Ovary (tissue), 9 donors: ENCODE results near the gene OR11H7. TPM values are rescaled to one million over a fixed set of nuclear protein-coding genes. Genes with fewer than 3 reads are reported as not detected.
"Not testable (repeated sequence)": the region's sequence is repeated elsewhere in the genome, so short reads cannot be mapped to it uniquely, and the experiment has no call there.

Experiments
- DNase-seq, 5 donors: peaks; one replicate each; pipeline ENCODE4 v3.0.0-alpha.2; 2019 to 2020
- H3K27ac ChIP-seq, 2 donors: fragments of 200-600 bp; one replicate each; pipeline versions ENCODE4 v1.5.1 to v1.8.0; 2019 to 2022
- H3K27me3 ChIP-seq: fragments of 200-600 bp; one replicate; pipeline ENCODE4 v1.8.0; 2022
- H3K36me3 ChIP-seq: fragments of 200-600 bp; sonication (generic); one replicate; pipeline ENCODE4 v1.5.1; 2019
- H3K4me1 ChIP-seq: one replicate; pipeline ENCODE4 v1.8.1; 2013; ENCODE audit warnings: mild to moderate bottlenecking, moderate library complexity; ENCODE audit not compliant: insufficient read depth
- H3K4me3 ChIP-seq: fragments of 200-600 bp; sonication (generic); one replicate; pipeline ENCODE4 v1.5.1; 2017
- H3K9me3 ChIP-seq, 2 donors: fragments of 200-600 bp in 1 of 2; sonication (generic) in 1 of 2; one replicate each; pipeline versions ENCODE4 v1.5.1 to v1.8.1; 2013 to 2019; ENCODE audit warnings: mild to moderate bottlenecking in 1 of 2, moderate library complexity in 1 of 2
- EP300 ChIP-seq: sonication (generic); formaldehyde crosslinking; IDR thresholded peaks from one replicate; pipeline ENCODE4 v1.6.1; 2017; ENCODE audit warnings: antibody characterized with exemption
- POLR2A ChIP-seq: fragments of 450-650 bp; IDR thresholded peaks from one replicate; pipeline ENCODE4 v1.6.1; 2017; ENCODE audit warnings: antibody characterized with exemption, mild to moderate bottlenecking, moderate library complexity
- WGBS, 3 donors: extraction: QIAGEN DNeasy Blood & Tissue Kit in 1 of 3; methylation state at CpG; one replicate each; pipeline versions ENCODE4 v1.1.5 to v1.1.7; 2013 to 2017; 5-methylcytosine and 5-hydroxymethylcytosine counted together
- intact Hi-C, 4 donors: fragments of 100-400 bp; cut with DNase I; formaldehyde crosslinking; loops; one replicate each; pipeline versions ENCODE4 v1.11.0 to v1.15.1; 2022 to 2023
- polyA plus RNA-seq, 2 donors: library from polyadenylated mRNA; stranded (reverse); fragments of 200-250 nt in 1 of 2; fragments of 350-450 nt in 1 of 2; fragmentation: Illumina TruSeq in 1 of 2; extraction: RNeasy Lipid Tissue Mini Kit (QIAGEN cat#74804) in 1 of 2; gene quantifications; one replicate each; pipeline ENCODE4 v1.2.3, GENCODE V29; 2013 to 2014
- total RNA-seq, 7 donors: library from RNA; depleted of rRNA in 2 of 7; stranded (reverse); fragments of >200 nt in 2 of 7; fragmentation: NEBNext Ultra II Directional in 3 of 7; extraction: Animal tissue kit (Norgen Biotek cat#: 25700) in 3 of 7; gene quantifications; one replicate each; pipeline versions ENCODE4 v1.1.0 to v1.2.4, GENCODE V29; 2016 to 2023
- TF ChIP-seq, protein P1 (sequence below), 3 donors: fragments of 450-650 bp in 2 of 3; fragments of 200-600 bp in 1 of 3; IDR thresholded peaks; one replicate each; pipeline versions ENCODE4 v1.5.1 to v1.8.0; 2016 to 2022; ENCODE audit warnings: antibody characterized with exemption in 3 of 3, mild to moderate bottlenecking in 1 of 3
- donor health status: DM: no; HTN: no; CAD: no; lungs with moderate emphysema.
- donor health status: DM: no; HTN: no; CAD: no.
- donor health status: Bipolar disorder and iron deficiency.
- donor health status: DM: yes; HTN: yes; CAD: no.
- donor health status: DM: no; HTN: no; CAD: no.
- donor health status: DM: yes; HTN: yes; CAD: no.

Gene OR11H7
- total and polyA plus RNA-seq, 9 donors: not detected

DNA sequence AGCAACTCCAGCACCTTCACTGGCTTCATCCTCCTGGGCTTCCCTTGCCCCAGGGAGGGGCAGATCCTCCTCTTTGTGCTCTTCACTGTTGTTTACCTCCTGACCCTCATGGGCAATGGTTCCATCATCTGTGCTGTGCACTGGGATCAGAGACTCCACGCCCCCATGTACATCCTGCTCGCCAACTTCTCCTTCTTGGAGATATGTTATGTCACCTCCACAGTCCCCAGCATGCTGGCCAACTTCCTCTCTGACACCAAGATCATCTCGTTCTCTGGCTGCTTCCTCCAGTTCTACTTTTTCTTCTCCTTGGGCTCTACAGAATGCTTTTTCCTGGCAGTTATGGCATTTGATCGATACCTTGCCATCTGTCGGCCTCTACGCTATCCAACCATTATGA, 31.3 kb upstream of the OR11H7 start:
- Histone ChIP-seq H3K27me3 (no peaks in the 10 kb centered on the region), H3K9me3 (no peaks in the 10 kb centered on the region), H3K4me1 (no peaks in the 10 kb centered on the region), H3K27ac (no peak overlapping the region), H3K4me3 (no peak overlapping the region), H3K36me3 (no peaks in the 10 kb centered on the region)
- intact Hi-C loops: no loop called here
- DNase-seq: no peak
- WGBS, 3 donors: 69 to 88% (median 84%) methylated on average over 5 to 6 of the region's 6 CpGs
- TF ChIP-seq POLR2A (no peak), EP300 (no peak)
- TF ChIP-seq, protein P1, sequence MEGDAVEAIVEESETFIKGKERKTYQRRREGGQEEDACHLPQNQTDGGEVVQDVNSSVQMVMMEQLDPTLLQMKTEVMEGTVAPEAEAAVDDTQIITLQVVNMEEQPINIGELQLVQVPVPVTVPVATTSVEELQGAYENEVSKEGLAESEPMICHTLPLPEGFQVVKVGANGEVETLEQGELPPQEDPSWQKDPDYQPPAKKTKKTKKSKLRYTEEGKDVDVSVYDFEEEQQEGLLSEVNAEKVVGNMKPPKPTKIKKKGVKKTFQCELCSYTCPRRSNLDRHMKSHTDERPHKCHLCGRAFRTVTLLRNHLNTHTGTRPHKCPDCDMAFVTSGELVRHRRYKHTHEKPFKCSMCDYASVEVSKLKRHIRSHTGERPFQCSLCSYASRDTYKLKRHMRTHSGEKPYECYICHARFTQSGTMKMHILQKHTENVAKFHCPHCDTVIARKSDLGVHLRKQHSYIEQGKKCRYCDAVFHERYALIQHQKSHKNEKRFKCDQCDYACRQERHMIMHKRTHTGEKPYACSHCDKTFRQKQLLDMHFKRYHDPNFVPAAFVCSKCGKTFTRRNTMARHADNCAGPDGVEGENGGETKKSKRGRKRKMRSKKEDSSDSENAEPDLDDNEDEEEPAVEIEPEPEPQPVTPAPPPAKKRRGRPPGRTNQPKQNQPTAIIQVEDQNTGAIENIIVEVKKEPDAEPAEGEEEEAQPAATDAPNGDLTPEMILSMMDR (IDR thresholded peaks at IDR 0.05): no peak

DNA sequence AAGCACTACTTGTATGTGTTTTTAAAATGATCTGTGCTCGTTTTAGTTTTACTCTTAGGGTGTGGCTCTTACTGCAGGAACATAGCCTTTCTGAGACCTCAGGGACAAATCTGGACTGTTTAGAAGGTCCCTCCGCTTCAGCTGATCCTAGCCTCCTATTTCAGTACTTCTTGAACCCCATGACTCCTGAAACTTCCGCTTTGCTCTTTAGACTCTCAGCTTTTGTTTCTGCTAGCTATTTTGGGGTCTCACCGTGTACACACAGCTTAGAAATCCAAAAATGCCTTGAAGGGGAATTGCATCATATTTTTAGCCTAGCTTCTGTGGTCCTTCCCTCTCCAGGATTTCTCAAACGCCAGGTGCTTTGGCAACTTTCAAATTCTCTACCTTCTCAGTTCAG, 29.8 kb upstream of the OR11H7 start:
- no peak for TF ChIP-seq POLR2A
- TF ChIP-seq, protein P1 (IDR thresholded peaks at IDR 0.05): no peak
- no peak for TF ChIP-seq EP300
- H3K9me3 ChIP-seq: no peaks in the 10 kb centered on the region
- WGBS, 3 donors: 51 to 65% (median 52%) methylated on average over 5 of the region's 5 CpGs
- H3K4me1 ChIP-seq: no peaks in the 10 kb centered on the region
- H3K27me3 ChIP-seq: no peaks in the 10 kb centered on the region
- H3K4me3 ChIP-seq: no peak overlapping the region
- intact Hi-C loops: no loop called here
- DNase-seq: no peak
- H3K36me3 ChIP-seq: no peaks in the 10 kb centered on the region
- no peak overlapping the region for H3K27ac ChIP-seq

DNA sequence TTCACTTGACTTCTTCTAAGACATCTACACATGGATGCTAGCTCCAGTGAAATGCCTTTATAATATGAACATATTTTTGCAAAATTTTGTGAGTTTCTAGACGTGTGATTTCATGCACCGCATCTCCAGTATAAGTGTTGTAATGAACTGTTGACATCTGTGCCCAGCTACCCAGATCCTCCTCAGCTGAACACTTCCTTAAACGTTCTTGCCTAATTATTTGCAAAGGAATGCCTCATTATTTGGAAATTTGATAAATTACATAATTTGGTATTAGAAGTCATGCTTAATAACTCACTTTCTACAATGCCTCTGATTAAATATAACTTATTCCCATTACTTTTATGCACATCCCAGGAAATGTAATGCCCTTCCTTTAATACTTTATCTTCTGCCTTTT, 24.1 kb upstream of the OR11H7 start:
- DNase-seq: no peak
- Histone ChIP-seq H3K27ac (no peak overlapping the region), H3K27me3 (no peaks in the 10 kb centered on the region), H3K4me3 (no peak overlapping the region), H3K36me3 (no peaks in the 10 kb centered on the region), H3K9me3 (no peaks in the 10 kb centered on the region), H3K4me1 (no peaks in the 10 kb centered on the region)
- TF ChIP-seq POLR2A (no peak), EP300 (no peak)
- TF ChIP-seq, protein P1 (IDR thresholded peaks at IDR 0.05): no peak
- 53 to 60% (median 55%) methylated on average over 3 of the region's 3 CpGs for WGBS, 3 donors
- intact Hi-C loops: no loop called here

DNA sequence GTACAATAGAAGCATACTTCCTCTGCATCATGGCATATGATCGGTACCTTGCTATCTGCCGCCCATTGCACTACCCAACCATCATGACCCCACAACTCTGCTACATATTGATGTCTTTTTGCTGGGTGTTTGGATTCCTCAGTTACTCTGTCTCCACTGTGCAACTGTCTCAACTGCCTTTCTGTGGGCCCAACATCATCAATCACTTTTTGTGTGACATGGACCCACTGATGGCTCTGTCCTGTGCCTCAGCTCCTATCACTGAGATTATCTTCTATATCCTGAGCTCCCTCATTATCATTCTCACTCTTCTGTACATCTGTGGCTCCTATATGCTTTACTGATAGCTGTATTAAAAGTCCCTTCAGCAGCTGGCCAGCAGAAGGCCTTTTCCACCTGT, 19.2 kb upstream of the OR11H7 start:
- no peaks in the 10 kb centered on the region for H3K9me3 ChIP-seq
- WGBS, 3 donors: 75 to 96% (median 86%) methylated on average over 2 of the region's 2 CpGs
- no peak overlapping the region for H3K27ac ChIP-seq
- no peaks in the 10 kb centered on the region for H3K4me1 ChIP-seq
- TF ChIP-seq, protein P1 (IDR thresholded peaks at IDR 0.05): no peak
- TF ChIP-seq POLR2A: no peak
- no peak for TF ChIP-seq EP300
- H3K36me3 ChIP-seq: no peaks in the 10 kb centered on the region
- H3K4me3 ChIP-seq: no peak overlapping the region
- H3K27me3 ChIP-seq: no peaks in the 10 kb centered on the region
- no peak for DNase-seq
- intact Hi-C loops: no loop called here

DNA sequence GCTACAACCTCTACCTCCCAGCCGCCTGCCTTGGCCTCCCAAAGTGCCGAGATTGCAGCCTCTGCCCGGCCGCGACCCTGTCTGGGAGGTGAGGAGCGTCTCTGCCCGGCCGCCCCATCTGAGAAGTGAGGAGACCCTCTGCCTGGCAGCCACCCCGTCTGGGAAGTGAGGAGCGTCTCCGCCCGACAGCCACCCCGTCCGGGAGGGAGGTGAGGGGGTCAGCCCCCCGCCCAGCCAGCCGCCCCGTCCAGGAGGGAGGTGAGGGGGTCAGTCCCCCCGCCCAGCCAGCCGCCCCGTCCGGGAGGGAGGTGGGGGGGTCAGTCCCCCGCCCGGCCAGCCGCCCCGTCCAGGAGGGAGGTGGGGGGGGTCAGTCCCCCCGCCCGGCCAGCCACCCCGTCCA, 16.4 kb upstream of the OR11H7 start:
- DNase-seq, H3K27ac ChIP-seq, H3K36me3 ChIP-seq, intact Hi-C loops, H3K4me1 ChIP-seq, H3K4me3 ChIP-seq, H3K27me3 ChIP-seq, H3K9me3 ChIP-seq: not testable (repeated sequence)
- WGBS, 3 donors: 82 to 87% (median 83%) methylated on average over 4 to 21 of the region's 28 CpGs
